Parathyroid adenoma (tissue), 2 donors: ENCODE results near the gene ITGB1.

Source experiments
- H2AFZ ChIP-seq: fragments of 300-600 bp; sonication (generic); one replicate; pipeline ENCODE4 v1.7.0; 2017; ENCODE audit warnings: antibody characterized with exemption, mild to moderate bottlenecking
- H3K27ac ChIP-seq: fragments of 300-600 bp; sonication (generic); one replicate; pipeline ENCODE4 v1.7.0; 2017
- H3K27me3 ChIP-seq: fragments of 300-600 bp; sonication (generic); one replicate; pipeline ENCODE4 v1.7.0; 2017; ENCODE audit warnings: low read length; ENCODE audit not compliant: control insufficient read depth, insufficient read depth
- H3K36me3 ChIP-seq: fragments of 300-600 bp; sonication (generic); one replicate; pipeline ENCODE4 v1.7.0; 2017; ENCODE audit warnings: low read length; ENCODE audit not compliant: control insufficient read depth, insufficient read depth
- H3K4me1 ChIP-seq: fragments of 300-600 bp; sonication (generic); one replicate; pipeline ENCODE4 v1.7.0; 2017; ENCODE audit warnings: control low read depth
- H3K4me2 ChIP-seq: fragments of 300-600 bp; sonication (generic); one replicate; pipeline ENCODE4 v1.7.0; 2017; ENCODE audit warnings: low read length
- H3K4me3 ChIP-seq: fragments of 300-600 bp; sonication (generic); one replicate; pipeline ENCODE4 v1.7.0; 2017; ENCODE audit warnings: low read depth, low read length
- H3K79me2 ChIP-seq: fragments of 300-600 bp; sonication (generic); one replicate; pipeline ENCODE4 v1.7.0; 2017; ENCODE audit warnings: control low read depth
- H3K9ac ChIP-seq: fragments of 300-600 bp; sonication (generic); one replicate; pipeline ENCODE4 v1.7.0; 2017; ENCODE audit warnings: mild to moderate bottlenecking
- H3K9me3 ChIP-seq: fragments of 300-600 bp; sonication (generic); one replicate; pipeline ENCODE4 v1.7.0; 2017; ENCODE audit warnings: low read length; ENCODE audit not compliant: control insufficient read depth
- TF ChIP-seq, protein P1 (sequence below): fragments of 300-600 bp; sonication (generic); IDR thresholded peaks from one replicate; pipeline ENCODE4 v1.7.0; 2017; ENCODE audit warnings: antibody characterized with exemption, mild to moderate bottlenecking
- donor health status: primary hyperparathyroidism.

ITGB1 gene

DNA sequence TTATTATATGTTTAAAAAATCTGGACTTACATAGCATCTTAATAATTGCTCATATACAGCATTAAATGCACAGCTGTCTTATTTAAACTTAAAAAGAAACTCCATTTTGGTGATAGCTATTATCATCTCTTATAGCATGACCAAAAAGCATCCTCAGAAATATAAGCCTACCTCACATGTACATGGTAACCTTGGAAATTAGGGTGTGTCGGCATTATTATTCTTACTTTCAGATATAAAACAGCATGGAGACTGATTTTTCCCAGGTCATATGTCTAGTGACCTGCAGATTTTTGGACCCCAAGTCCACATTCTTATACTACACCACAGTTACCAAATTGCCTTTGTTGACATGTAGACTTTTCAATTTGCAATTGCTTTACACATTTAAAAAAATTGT is 29.1 kb upstream of the ITGB1 start:
- no peak overlapping the region for H3K4me2 ChIP-seq
- H3K9ac ChIP-seq: no peak overlapping the region
- no peaks in the 10 kb centered on the region for H3K9me3 ChIP-seq
- H3K27ac ChIP-seq: no peak overlapping the region
- H3K79me2 ChIP-seq: no peaks in the 10 kb centered on the region
- H3K27me3 ChIP-seq: no peaks in the 10 kb centered on the region
- H3K4me1 ChIP-seq: no peaks in the 10 kb centered on the region
- TF ChIP-seq, protein P1, sequence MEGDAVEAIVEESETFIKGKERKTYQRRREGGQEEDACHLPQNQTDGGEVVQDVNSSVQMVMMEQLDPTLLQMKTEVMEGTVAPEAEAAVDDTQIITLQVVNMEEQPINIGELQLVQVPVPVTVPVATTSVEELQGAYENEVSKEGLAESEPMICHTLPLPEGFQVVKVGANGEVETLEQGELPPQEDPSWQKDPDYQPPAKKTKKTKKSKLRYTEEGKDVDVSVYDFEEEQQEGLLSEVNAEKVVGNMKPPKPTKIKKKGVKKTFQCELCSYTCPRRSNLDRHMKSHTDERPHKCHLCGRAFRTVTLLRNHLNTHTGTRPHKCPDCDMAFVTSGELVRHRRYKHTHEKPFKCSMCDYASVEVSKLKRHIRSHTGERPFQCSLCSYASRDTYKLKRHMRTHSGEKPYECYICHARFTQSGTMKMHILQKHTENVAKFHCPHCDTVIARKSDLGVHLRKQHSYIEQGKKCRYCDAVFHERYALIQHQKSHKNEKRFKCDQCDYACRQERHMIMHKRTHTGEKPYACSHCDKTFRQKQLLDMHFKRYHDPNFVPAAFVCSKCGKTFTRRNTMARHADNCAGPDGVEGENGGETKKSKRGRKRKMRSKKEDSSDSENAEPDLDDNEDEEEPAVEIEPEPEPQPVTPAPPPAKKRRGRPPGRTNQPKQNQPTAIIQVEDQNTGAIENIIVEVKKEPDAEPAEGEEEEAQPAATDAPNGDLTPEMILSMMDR: no peak
- no peak overlapping the region for H3K4me3 ChIP-seq
- H3K36me3 ChIP-seq: no peaks in the 10 kb centered on the region
- H2AFZ ChIP-seq: no peak overlapping the region

DNA sequence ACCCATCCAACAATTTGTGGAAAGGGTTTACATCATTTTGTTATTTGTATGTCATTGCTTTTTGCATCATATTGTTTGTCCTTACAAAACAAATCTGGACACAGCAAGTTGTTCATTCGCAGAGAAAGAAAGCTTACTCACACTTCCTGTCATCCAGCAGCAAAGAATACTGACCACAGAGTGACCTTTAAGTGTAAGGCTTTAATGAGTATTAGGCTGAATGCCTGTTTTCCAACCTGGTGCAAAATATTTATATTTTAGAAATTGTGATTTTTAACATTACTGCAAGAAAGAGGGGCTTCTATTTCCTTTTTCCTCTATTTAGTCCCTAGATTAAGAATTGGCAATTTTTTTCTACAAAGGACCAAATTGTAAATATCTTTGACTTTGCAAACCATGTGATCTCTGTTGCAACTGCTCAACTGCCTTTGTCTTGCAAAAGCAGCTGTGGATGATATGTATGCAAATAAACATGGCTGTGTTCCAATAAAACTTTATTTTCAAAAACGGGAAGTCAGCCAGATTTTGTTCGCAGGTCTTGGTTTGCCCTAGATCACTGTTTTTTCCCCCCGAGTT is 27.8 kb upstream of the ITGB1 start:
- H3K36me3 ChIP-seq: no peaks in the 10 kb centered on the region
- no peak overlapping the region for H2AFZ ChIP-seq
- H3K4me3 ChIP-seq: no peak overlapping the region
- no peaks in the 10 kb centered on the region for H3K9me3 ChIP-seq
- no peak overlapping the region for H3K4me2 ChIP-seq
- no peaks in the 10 kb centered on the region for H3K27me3 ChIP-seq
- no peak overlapping the region for H3K27ac ChIP-seq
- TF ChIP-seq, protein P1: no peak
- no peak overlapping the region for H3K9ac ChIP-seq
- H3K4me1 ChIP-seq: no peaks in the 10 kb centered on the region
- no peaks in the 10 kb centered on the region for H3K79me2 ChIP-seq

DNA sequence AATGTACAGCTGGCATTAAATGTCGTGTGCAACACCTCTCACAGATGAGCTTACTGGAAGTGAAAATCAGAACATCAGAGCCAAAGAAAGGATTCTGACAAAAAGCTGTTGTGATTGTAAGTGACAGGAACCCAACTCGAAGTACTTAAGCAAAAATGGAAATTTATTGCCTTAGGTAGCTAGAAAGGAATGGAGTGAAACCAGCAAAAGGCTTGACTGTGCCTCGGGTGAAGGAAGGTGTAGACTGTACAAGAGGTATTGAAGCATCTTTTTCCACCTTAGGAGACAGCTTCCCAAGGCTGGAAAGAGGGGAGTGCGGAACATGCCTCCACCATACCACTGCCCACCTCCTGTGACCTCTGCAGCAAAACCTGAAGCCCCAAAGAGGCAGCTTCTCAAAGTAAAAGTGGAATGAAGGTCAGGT is 27.3 kb upstream of the ITGB1 start:
- H3K9ac ChIP-seq: no peak overlapping the region
- TF ChIP-seq, protein P1: no peak
- H3K27me3 ChIP-seq: no peaks in the 10 kb centered on the region
- no peak overlapping the region for H3K4me2 ChIP-seq
- no peak overlapping the region for H3K4me3 ChIP-seq
- H3K27ac ChIP-seq: no peak overlapping the region
- no peaks in the 10 kb centered on the region for H3K79me2 ChIP-seq
- H2AFZ ChIP-seq: no peak overlapping the region
- H3K4me1 ChIP-seq: no peaks in the 10 kb centered on the region
- H3K36me3 ChIP-seq: no peaks in the 10 kb centered on the region
- no peaks in the 10 kb centered on the region for H3K9me3 ChIP-seq

DNA sequence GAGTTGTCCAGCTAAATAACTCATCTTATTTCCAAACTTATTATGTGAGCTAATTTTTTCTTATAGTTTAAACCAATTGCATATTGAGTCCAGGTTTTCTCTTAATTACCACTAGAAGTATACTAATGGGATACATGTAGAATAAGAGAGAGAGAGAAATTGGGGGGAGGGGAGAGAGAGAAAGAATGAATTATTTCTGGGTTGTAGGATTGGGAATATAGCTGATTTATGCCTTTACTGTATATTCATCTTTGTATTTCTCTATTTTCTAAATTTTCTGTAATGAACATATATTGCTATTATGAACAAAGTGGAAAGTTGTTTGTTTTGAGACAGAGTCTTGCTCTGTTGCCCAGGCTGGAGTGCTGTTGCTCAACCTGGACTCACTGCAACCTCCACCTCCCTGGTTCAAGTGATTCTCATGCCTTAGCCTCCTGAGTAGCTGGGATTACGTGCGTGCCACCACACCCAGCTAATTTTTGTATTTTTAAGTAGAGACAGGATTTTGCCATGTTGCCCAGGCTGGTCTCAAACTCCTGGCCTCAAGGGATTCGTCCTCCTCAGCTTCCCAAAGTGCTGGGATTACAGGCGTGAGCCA is 26.1 kb upstream of the ITGB1 start:
- Histone ChIP-seq H3K4me3 (no peak overlapping the region), H3K4me1 (peaks cover 2% of the 10 kb centered on the region), H2AFZ (no peak overlapping the region), H3K27ac (no peak overlapping the region), H3K36me3 (no peaks in the 10 kb centered on the region), H3K9ac (no peak overlapping the region), H3K27me3 (no peaks in the 10 kb centered on the region), H3K9me3 (no peaks in the 10 kb centered on the region), H3K79me2 (no peaks in the 10 kb centered on the region), H3K4me2 (no peak overlapping the region)
- TF ChIP-seq, protein P1: no peak
